ENCODE results near the gene PRR7. TPM values are rescaled to one million over a fixed set of nuclear protein-coding genes. Genes with fewer than 3 reads are reported as not detected.

Gene PRR7
- polyA plus RNA-seq, 1 of the 3 experiments (the other 2 are of a cell fraction): 17.1 TPM

DNA sequence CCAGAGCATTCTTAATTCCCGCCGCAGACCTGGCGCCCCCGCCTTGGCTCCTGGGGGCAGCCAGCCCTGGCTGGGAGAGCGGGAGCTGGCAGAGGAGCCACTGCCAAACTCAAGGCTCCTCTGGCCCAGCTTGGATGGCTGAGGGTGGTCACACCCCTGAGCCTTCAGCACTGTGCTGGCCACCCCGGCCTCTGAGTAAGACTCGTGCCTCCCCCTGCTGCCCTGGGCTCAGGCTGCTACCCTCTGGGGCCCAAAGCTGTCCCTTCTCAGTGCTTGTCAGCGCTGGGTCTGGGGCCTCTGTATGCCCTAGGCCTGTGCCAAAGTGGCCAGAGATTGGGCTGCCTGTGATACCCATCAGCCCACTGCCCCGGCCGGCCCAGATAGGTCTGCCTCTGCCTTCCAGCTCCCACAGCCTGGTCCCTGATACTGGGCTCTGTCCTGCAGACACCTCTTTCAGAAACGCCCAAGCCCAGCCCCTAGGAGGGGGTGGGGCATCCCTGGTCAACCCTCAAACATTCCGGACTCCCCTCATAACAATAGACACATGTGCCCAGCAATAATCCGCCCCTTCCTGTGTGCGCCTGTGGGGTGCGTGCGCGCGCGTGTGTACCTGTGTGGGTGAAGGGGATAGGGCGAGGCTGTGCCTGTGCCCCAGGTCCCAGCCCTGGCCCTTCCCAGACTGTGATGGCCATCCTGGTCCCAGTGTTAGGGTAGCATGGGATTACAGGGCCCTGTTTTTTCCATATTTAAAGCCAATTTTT lies 4.4 kb upstream of the PRR7 start:
- H3K36me3 ChIP-seq (replicated peaks in 1 of 2; ENCODE audit: control insufficient read depth in 1 of 2, insufficient read depth in 2 of 2, low read length in 1 of 2): peaks cover 9 to 15% of the 10 kb centered on the region in 2 experiments
- H3K9ac ChIP-seq: no peak overlapping the region
- no peak for DNase-seq
- 95% methylated on average over 6 of the region's 20 CpGs for WGBS (ENCODE audit: low lambda C conversion rate)
- H3K9me2 ChIP-seq: no peaks in the 10 kb centered on the region
- peaks cover 23% of the 10 kb centered on the region for H3K79me2 ChIP-seq (ENCODE audit: insufficient read depth)
- H3K9me3 ChIP-seq: no peaks in the 10 kb centered on the region
- no peak overlapping the region for H3K4me2 ChIP-seq
- no peaks in the 10 kb centered on the region for H3K27me3 ChIP-seq (ENCODE audit: insufficient read depth)
- H3K27ac ChIP-seq (ENCODE audit: low read depth in 2 of 2, low read length in 1 of 2): no peak overlapping the region
- TF ChIP-seq YY1 (IDR thresholded peaks at IDR 0.05; ENCODE audit: low read depth) (no peak), GABPA (IDR thresholded peaks at IDR 0.05; ENCODE audit: low read depth) (no peak), SIN3A (IDR thresholded peaks at IDR 0.05; ENCODE audit: borderline replicate concordance, low read depth, low read length) (no peak), RXRA (IDR thresholded peaks at IDR 0.05; ENCODE audit: borderline replicate concordance, low read depth) (no peak), CHD2 (IDR thresholded peaks at IDR 0.05; ENCODE audit: low read length, partially characterized antibody) (no peak)
- H3K4me1 ChIP-seq (ENCODE audit: control insufficient read depth in 1 of 2, insufficient read depth in 2 of 2, low read depth in 1 of 2, low read length in 1 of 2): peaks cover 7 to 15% of the 10 kb centered on the region in 2 experiments; a peak in 2 of 4 replicates
- peaks cover 15% of the 10 kb centered on the region for H3F3A ChIP-seq (replicated peaks; ENCODE audit: insufficient read depth)
- H4K20me1 ChIP-seq (ENCODE audit: insufficient read depth): 0 out of 2 replicates have a peak, but pooled peaks cover 9% of the 10 kb centered on the region
- POLR2A ChIA-PET: interaction anchor here (1.5 to 2.6 kb wide), 3 partner anchors 11 to 16 kb away, joined by 4 to 7 read pairs (median 7); no protein-coding TSS in a partner anchor
- CTCF ChIA-PET: interaction anchor here (0.6 to 13.9 kb wide), 10 partner anchors 11 to 133 kb away, joined by 3 to 228 read pairs (median 5); partner anchors contain the start of genes PDLIM7 and PFN3
- no peak overlapping the region for H2AFZ ChIP-seq (ENCODE audit: low read depth)
- no peak overlapping the region for H3K4me3 ChIP-seq (ENCODE audit: low read depth in 2 of 2, low read length in 1 of 2)

DNA sequence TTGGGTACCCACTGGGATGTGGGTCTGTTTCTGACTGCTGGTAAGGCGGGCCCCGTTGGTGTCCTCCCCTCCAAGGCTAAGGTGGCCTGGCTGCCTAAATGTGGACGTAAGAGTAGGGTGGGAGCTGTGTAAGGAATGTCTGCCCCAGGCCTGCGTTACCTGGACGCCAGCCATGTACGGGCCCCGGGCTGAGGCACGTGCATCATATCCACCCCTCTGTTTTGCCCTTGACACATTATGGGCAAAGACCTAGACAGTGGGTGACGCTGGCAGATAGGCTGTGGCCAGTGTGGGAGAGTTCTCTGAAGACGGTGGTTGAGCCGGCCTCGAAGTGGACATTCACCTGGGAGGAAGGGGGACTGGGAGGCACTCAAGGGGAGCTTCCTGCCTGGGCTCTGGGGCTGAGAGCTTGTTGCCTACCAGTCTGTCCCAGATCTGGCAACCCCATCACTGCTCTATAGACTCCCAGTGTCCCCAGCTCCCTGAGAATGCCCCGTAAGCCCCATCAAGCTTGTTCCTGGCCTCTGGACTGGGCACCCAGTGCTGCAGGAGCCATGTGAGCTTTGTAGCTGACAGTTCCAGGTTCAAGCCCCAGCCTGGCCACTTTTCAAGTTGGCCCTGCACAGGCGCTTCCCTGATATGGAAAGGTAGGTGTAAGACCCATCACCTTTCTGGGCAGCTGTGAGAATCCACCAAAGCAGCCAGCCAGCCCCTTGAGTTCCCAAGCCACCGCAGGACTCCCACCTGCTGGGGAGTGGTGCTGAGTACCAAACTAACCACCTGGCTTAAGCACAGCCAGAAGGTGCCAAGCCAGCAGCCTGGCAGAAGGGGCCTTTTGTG lies 3.2 kb upstream of the PRR7 start:
- no peaks in the 10 kb centered on the region for H3K9me2 ChIP-seq
- no peak overlapping the region for H3K27ac ChIP-seq (ENCODE audit: low read depth in 2 of 2, low read length in 1 of 2)
- TF ChIP-seq TCF12 (IDR thresholded peaks at IDR 0.05) (no peak), RXRA (IDR thresholded peaks at IDR 0.05; ENCODE audit: borderline replicate concordance, low read depth) (no peak), REST (IDR thresholded peaks at IDR 0.05; ENCODE audit: low read depth, low read length) (no peak), NFIC (IDR thresholded peaks at IDR 0.05; ENCODE audit: borderline replicate concordance) (no peak)
- TF ChIP-seq, protein P1, sequence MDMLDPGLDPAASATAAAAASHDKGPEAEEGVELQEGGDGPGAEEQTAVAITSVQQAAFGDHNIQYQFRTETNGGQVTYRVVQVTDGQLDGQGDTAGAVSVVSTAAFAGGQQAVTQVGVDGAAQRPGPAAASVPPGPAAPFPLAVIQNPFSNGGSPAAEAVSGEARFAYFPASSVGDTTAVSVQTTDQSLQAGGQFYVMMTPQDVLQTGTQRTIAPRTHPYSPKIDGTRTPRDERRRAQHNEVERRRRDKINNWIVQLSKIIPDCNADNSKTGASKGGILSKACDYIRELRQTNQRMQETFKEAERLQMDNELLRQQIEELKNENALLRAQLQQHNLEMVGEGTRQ (IDR thresholded peaks at IDR 0.05; ENCODE audit: borderline replicate concordance, low read depth, low read length): no peak
- no peak overlapping the region for H3K9ac ChIP-seq
- 92% methylated on average over 12 of the region's 15 CpGs for WGBS (ENCODE audit: low lambda C conversion rate)
- H3K4me1 ChIP-seq (ENCODE audit: control insufficient read depth in 1 of 2, insufficient read depth in 2 of 2, low read depth in 1 of 2, low read length in 1 of 2): peaks cover 11 to 24% of the 10 kb centered on the region in 2 experiments
- H3K4me3 ChIP-seq (ENCODE audit: low read depth in 2 of 2, low read length in 1 of 2): no peak overlapping the region
- H3K79me2 ChIP-seq (ENCODE audit: insufficient read depth): peaks cover 23% of the 10 kb centered on the region
- ChIA-PET CTCF (interaction anchor here (0.8 to 15.5 kb wide), 8 partner anchors 11 to 74 kb away, joined by 3 to 318 read pairs (median 44); partner anchors contain the start of genes PDLIM7 and PFN3), POLR2A (interaction anchor here (0.7 to 6.1 kb wide), 3 partner anchors 9 to 40 kb away, joined by 4 to 46 read pairs (median 7); no protein-coding TSS in a partner anchor)
- 0 out of 2 replicates have a peak, but pooled peaks cover 9% of the 10 kb centered on the region for H4K20me1 ChIP-seq (ENCODE audit: insufficient read depth)
- no peak for DNase-seq
- H3K27me3 ChIP-seq (ENCODE audit: insufficient read depth): no peaks in the 10 kb centered on the region
- peaks cover 5 to 13% of the 10 kb centered on the region in 2 experiments for H3K36me3 ChIP-seq (replicated peaks in 1 of 2; ENCODE audit: control insufficient read depth in 1 of 2, insufficient read depth in 2 of 2, low read length in 1 of 2)
- H3K4me2 ChIP-seq: no peak overlapping the region
- no peak overlapping the region for H2AFZ ChIP-seq (ENCODE audit: low read depth)
- peaks cover 21% of the 10 kb centered on the region for H3F3A ChIP-seq (replicated peaks; ENCODE audit: insufficient read depth)
- no peaks in the 10 kb centered on the region for H3K9me3 ChIP-seq

Measured in SK-N-SH (cell line).